ENCODE results near the gene CYTH2. TPM values are rescaled to one million over a fixed set of nuclear protein-coding genes. Genes with fewer than 3 reads are reported as not detected.

The CYTH2 gene
- polyA plus RNA-seq, 1 of the 3 experiments (the other 2 are of a cell fraction): 69.5 TPM

GRCh38 chr19:48433337-48433736 lies 35.8 kb upstream of the CYTH2 start:
- Histone ChIP-seq H3K9me3 (no peaks in the 10 kb centered on the region), H2AFZ (ENCODE audit: low read depth) (no peak overlapping the region), H3K9ac (no peak overlapping the region), H3K27ac (ENCODE audit: low read depth in 2 of 2, low read length in 1 of 2) (no peak overlapping the region), H3K9me2 (no peaks in the 10 kb centered on the region), H3K4me3 (ENCODE audit: low read depth in 2 of 2, low read length in 1 of 2) (no peak overlapping the region), H3F3A (replicated peaks; ENCODE audit: insufficient read depth) (no peaks in the 10 kb centered on the region), H3K4me1 (ENCODE audit: control insufficient read depth in 1 of 2, insufficient read depth in 2 of 2, low read depth in 1 of 2, low read length in 1 of 2) (no peaks in the 10 kb centered on the region), H4K20me1 (ENCODE audit: insufficient read depth) (no peaks in the 10 kb centered on the region), H3K36me3 (replicated peaks in 1 of 2; ENCODE audit: control insufficient read depth in 1 of 2, insufficient read depth in 2 of 2, low read length in 1 of 2) (peaks cover 0 to 5% of the 10 kb centered on the region in 2 experiments), H3K4me2 (no peak overlapping the region), H3K79me2 (ENCODE audit: insufficient read depth) (no peaks in the 10 kb centered on the region), H3K27me3 (ENCODE audit: insufficient read depth) (no peaks in the 10 kb centered on the region)
- CTCF ChIA-PET: interaction anchor here (1.1 to 1.6 kb wide), 2 partner anchors 12 to 56 kb away, joined by 3 to 5 read pairs; partner anchors contain the start of gene GRWD1
- WGBS (ENCODE audit: low lambda C conversion rate): 92% methylated on average over 8 of the region's 8 CpGs
- POLR2A ChIA-PET: no interaction called here
- TF ChIP-seq RFX5 (IDR thresholded peaks at IDR 0.05; ENCODE audit: low read length) (no peak), NFIC (IDR thresholded peaks at IDR 0.05; ENCODE audit: borderline replicate concordance) (no peak), FOXJ3 (CRISPR knock-in tag; IDR thresholded peaks at IDR 0.05) (no peak), MXI1 (IDR thresholded peaks at IDR 0.05; ENCODE audit: low read depth, low read length) (no peak), USF1 (IDR thresholded peaks at IDR 0.05; ENCODE audit: borderline replicate concordance, low read depth) (no peak), IRF3 (IDR thresholded peaks at IDR 0.05; ENCODE audit: low read depth, low read length) (no peak), ELF1 (IDR thresholded peaks at IDR 0.05) (no peak), GABPA (IDR thresholded peaks at IDR 0.05; ENCODE audit: low read depth) (no peak), FOSL2 (IDR thresholded peaks at IDR 0.05; ENCODE audit: borderline replicate concordance, low read depth) (no peak), FOXM1 (IDR thresholded peaks at IDR 0.05; ENCODE audit: low read depth) (no peak), TAF1 (IDR thresholded peaks at IDR 0.05; ENCODE audit: borderline replicate concordance, low read depth, low read length) (no peak)
- DNase-seq: no peak

GRCh38 chr19:48436586-48436985 lies 32.6 kb upstream of the CYTH2 start:
- Histone ChIP-seq H3K4me2 (no peak overlapping the region), H3K4me3 (ENCODE audit: low read depth in 2 of 2, low read length in 1 of 2) (no peak overlapping the region), H3K36me3 (replicated peaks in 1 of 2; ENCODE audit: control insufficient read depth in 1 of 2, insufficient read depth in 2 of 2, low read length in 1 of 2) (no peaks in the 10 kb centered on the region), H2AFZ (ENCODE audit: low read depth) (no peak overlapping the region), H3K4me1 (ENCODE audit: control insufficient read depth in 1 of 2, insufficient read depth in 2 of 2, low read depth in 1 of 2, low read length in 1 of 2) (no peaks in the 10 kb centered on the region), H3K27ac (ENCODE audit: low read depth in 2 of 2, low read length in 1 of 2) (no peak overlapping the region), H3K9me3 (no peaks in the 10 kb centered on the region), H3K9me2 (no peaks in the 10 kb centered on the region), H3F3A (replicated peaks; ENCODE audit: insufficient read depth) (no peaks in the 10 kb centered on the region), H3K9ac (no peak overlapping the region), H4K20me1 (ENCODE audit: insufficient read depth) (no peaks in the 10 kb centered on the region), H3K27me3 (ENCODE audit: insufficient read depth) (no peaks in the 10 kb centered on the region), H3K79me2 (ENCODE audit: insufficient read depth) (no peaks in the 10 kb centered on the region)
- ChIA-PET CTCF (interaction anchor here (2.9 kb wide), 1 partner anchor 9 kb away, joined by 10 read pairs; the partner anchor contains the start of gene GRWD1), POLR2A (no interaction called here)
- TF ChIP-seq EZH2phosphoT487 (IDR thresholded peaks at IDR 0.05; ENCODE audit: borderline replicate concordance, low read depth): no peak
- TF ChIP-seq MXI1 (IDR thresholded peaks at IDR 0.05; ENCODE audit: low read depth, low read length): no peak
- no peak for TF ChIP-seq NRF1 (IDR thresholded peaks at IDR 0.05; ENCODE audit: low read depth, low read length)
- TF ChIP-seq RAD21 (IDR thresholded peaks at IDR 0.05; ENCODE audit: low read length): no peak
- TF ChIP-seq FOSL2 (IDR thresholded peaks at IDR 0.05; ENCODE audit: borderline replicate concordance, low read depth): no peak
- no peak for TF ChIP-seq RXRA (IDR thresholded peaks at IDR 0.05; ENCODE audit: borderline replicate concordance, low read depth)
- TF ChIP-seq ELF1 (IDR thresholded peaks at IDR 0.05): no peak
- TF ChIP-seq CTCF (IDR thresholded peaks at IDR 0.05): no peak
- no peak for TF ChIP-seq USF1 (IDR thresholded peaks at IDR 0.05; ENCODE audit: borderline replicate concordance, low read depth)
- no peak for TF ChIP-seq PBX3 (IDR thresholded peaks at IDR 0.05)
- no peak for TF ChIP-seq MAX (IDR thresholded peaks at IDR 0.05; ENCODE audit: low read depth)
- TF ChIP-seq SIN3A (IDR thresholded peaks at IDR 0.05; ENCODE audit: borderline replicate concordance, low read depth, low read length): no peak
- 72% methylated on average over 5 of the region's 5 CpGs for WGBS (ENCODE audit: low lambda C conversion rate)
- peak; percentile 22 for DNase-seq

Data from SK-N-SH (cell line).